ENCODE results near the gene SRRM2. TPM values are rescaled to one million over a fixed set of nuclear protein-coding genes. Genes with fewer than 3 reads are reported as not detected.
A peak's percentile ranks its signal among the peaks of the same experiment; 100 is the strongest.

Gene SRRM2
- total and polyA plus RNA-seq, 9 of the 15 experiments (the other 6 are each of a cell fraction or from before 2014, with no cell fraction given), result 26.7 to 563 (median 81.1) TPM

GRCh38 chr16:2816751-2817339 lies 64.4 kb downstream of the SRRM2 start, which contains the start of gene PRSS21 (continued):
- TF ChIP-seq, protein P1, sequence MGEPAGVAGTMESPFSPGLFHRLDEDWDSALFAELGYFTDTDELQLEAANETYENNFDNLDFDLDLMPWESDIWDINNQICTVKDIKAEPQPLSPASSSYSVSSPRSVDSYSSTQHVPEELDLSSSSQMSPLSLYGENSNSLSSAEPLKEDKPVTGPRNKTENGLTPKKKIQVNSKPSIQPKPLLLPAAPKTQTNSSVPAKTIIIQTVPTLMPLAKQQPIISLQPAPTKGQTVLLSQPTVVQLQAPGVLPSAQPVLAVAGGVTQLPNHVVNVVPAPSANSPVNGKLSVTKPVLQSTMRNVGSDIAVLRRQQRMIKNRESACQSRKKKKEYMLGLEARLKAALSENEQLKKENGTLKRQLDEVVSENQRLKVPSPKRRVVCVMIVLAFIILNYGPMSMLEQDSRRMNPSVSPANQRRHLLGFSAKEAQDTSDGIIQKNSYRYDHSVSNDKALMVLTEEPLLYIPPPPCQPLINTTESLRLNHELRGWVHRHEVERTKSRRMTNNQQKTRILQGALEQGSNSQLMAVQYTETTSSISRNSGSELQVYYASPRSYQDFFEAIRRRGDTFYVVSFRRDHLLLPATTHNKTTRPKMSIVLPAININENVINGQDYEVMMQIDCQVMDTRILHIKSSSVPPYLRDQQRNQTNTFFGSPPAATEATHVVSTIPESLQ (CRISPR knock-in tag; IDR thresholded peaks at IDR 0.05), result no peak
- TF ChIP-seq KDM5B (IDR thresholded peaks at IDR 0.05; ENCODE audit: insufficient replicate concordance, low read depth, low read length), result peak; percentile 25
- TF ChIP-seq POLR3G (IDR thresholded peaks at IDR 0.05; ENCODE audit: extremely low read depth, insufficient read length, insufficient replicate concordance), result no peak
- TF ChIP-seq GATA2 (CRISPR knock-in tag; IDR thresholded peaks at IDR 0.05), result no peak
- peak; percentile 74 for TF ChIP-seq TAF1 (IDR thresholded peaks at IDR 0.05; ENCODE audit: control insufficient read depth, extremely low read depth, insufficient read depth, low read length, severe bottlenecking)
- TF ChIP-seq ZNF699 (CRISPR knock-in tag; IDR thresholded peaks at IDR 0.05; ENCODE audit: insufficient replicate concordance), result no peak
- no peak for TF ChIP-seq NCOA4 (IDR thresholded peaks at IDR 0.05; ENCODE audit: partially characterized antibody)
- TF ChIP-seq, protein P2, sequence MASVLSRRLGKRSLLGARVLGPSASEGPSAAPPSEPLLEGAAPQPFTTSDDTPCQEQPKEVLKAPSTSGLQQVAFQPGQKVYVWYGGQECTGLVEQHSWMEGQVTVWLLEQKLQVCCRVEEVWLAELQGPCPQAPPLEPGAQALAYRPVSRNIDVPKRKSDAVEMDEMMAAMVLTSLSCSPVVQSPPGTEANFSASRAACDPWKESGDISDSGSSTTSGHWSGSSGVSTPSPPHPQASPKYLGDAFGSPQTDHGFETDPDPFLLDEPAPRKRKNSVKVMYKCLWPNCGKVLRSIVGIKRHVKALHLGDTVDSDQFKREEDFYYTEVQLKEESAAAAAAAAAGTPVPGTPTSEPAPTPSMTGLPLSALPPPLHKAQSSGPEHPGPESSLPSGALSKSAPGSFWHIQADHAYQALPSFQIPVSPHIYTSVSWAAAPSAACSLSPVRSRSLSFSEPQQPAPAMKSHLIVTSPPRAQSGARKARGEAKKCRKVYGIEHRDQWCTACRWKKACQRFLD (CRISPR knock-in tag; IDR thresholded peaks at IDR 0.05), result no peak
- TF ChIP-seq, protein P3, sequence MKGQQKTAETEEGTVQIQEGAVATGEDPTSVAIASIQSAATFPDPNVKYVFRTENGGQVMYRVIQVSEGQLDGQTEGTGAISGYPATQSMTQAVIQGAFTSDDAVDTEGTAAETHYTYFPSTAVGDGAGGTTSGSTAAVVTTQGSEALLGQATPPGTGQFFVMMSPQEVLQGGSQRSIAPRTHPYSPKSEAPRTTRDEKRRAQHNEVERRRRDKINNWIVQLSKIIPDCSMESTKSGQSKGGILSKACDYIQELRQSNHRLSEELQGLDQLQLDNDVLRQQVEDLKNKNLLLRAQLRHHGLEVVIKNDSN (CRISPR knock-in tag; IDR thresholded peaks at IDR 0.05), result no peak
- TF ChIP-seq KHSRP (IDR thresholded peaks at IDR 0.05), result no peak
- no peak for TF ChIP-seq SNRNP70 (optimal IDR thresholded peaks at IDR 0.05; ENCODE audit: low read depth, low read length)
- TF ChIP-seq PHF20 (IDR thresholded peaks at IDR 0.05; ENCODE audit: partially characterized antibody), result peak; percentile 46
- no peak for TF ChIP-seq ZNF41 (CRISPR knock-in tag; conservative IDR thresholded peaks at IDR 0.05)
- peak in 2 of 3 experiments; percentile 76 to 80 for TF ChIP-seq YY1 (IDR thresholded peaks at IDR 0.05; ENCODE audit: borderline replicate concordance in 1 of 3, control insufficient read depth in 1 of 3, extremely low read depth in 1 of 3, insufficient read depth in 3 of 3, insufficient read length in 1 of 3, insufficient replicate concordance in 2 of 3, low read depth in 1 of 3, low read length in 2 of 3)
